ENCODE measurements around the gene IL19.

- TF ChIP-seq, protein P1, sequence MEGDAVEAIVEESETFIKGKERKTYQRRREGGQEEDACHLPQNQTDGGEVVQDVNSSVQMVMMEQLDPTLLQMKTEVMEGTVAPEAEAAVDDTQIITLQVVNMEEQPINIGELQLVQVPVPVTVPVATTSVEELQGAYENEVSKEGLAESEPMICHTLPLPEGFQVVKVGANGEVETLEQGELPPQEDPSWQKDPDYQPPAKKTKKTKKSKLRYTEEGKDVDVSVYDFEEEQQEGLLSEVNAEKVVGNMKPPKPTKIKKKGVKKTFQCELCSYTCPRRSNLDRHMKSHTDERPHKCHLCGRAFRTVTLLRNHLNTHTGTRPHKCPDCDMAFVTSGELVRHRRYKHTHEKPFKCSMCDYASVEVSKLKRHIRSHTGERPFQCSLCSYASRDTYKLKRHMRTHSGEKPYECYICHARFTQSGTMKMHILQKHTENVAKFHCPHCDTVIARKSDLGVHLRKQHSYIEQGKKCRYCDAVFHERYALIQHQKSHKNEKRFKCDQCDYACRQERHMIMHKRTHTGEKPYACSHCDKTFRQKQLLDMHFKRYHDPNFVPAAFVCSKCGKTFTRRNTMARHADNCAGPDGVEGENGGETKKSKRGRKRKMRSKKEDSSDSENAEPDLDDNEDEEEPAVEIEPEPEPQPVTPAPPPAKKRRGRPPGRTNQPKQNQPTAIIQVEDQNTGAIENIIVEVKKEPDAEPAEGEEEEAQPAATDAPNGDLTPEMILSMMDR (IDR thresholded peaks at IDR 0.05; ENCODE audit: insufficient read depth, low read length, poor library complexity, severe bottlenecking), result no peak
- no peak for TF ChIP-seq EZH2phosphoT487 (conservative IDR thresholded peaks at IDR 0.05; ENCODE audit: low read length)
Observed at GRCh38 chr1:206829282-206829681, 58.7 kb downstream of the IL19 start.
